ENCODE data around the gene ZFYVE9.

The ZFYVE9 gene

DNA sequence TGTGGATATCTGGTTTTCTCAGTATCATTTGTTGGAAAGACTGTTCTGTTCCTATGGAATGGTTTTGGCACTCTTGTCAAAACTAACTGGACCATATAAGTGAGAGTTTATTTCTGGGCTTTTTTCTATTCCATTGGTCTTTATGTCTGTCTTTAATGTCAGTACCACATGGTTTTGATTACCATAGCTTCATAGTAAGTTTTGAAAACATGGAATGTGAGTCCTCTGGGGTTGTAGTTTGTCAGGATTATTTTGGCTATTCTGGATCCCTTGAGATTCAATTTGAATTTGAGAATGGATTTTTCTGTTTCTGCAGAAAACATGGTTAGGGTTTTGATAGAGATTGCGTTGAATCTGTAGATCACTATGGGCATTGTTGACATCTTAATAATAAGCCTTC is 107.9 kb downstream of the ZFYVE9 start:
- DNase-seq: no peak

DNA sequence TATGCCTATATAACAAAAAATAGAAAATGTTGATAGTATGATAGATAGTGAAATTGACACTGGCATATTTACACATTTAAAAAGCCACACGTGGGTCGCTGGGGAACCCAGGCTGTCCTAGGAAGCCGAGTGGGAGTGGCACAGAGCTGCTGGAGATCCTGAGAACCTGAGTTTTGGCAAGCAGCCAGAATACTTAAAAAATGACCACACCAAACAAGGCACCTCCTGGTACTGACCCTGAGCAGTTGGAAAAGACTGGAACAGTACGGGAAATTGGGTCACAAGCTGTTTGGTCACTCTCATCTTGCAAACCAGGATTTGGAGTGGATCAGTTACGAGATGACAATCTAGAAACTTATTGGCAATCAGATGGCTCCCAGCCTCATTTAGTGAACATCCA is 111.5 kb downstream of the ZFYVE9 start:
- DNase-seq: no peak

DNA sequence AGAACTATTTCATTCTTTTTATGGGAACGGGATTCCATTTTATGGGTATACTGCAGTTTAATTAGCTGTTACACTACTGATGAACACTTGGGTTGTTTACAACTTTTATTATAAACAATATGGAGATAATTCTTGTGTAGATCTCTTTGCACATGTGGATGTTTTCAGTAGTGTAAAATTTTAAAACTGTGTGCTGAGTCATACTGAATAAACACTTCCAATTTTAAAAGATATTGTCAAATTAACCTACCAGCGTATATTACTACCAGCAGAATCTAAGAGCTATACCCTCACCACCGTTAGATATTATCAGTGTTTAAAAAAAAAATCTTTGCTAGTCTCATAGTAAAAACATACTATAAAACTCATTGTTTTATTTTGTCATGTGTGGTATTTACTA is 118.0 kb downstream of the ZFYVE9 start:
- DNase-seq: no peak

DNA sequence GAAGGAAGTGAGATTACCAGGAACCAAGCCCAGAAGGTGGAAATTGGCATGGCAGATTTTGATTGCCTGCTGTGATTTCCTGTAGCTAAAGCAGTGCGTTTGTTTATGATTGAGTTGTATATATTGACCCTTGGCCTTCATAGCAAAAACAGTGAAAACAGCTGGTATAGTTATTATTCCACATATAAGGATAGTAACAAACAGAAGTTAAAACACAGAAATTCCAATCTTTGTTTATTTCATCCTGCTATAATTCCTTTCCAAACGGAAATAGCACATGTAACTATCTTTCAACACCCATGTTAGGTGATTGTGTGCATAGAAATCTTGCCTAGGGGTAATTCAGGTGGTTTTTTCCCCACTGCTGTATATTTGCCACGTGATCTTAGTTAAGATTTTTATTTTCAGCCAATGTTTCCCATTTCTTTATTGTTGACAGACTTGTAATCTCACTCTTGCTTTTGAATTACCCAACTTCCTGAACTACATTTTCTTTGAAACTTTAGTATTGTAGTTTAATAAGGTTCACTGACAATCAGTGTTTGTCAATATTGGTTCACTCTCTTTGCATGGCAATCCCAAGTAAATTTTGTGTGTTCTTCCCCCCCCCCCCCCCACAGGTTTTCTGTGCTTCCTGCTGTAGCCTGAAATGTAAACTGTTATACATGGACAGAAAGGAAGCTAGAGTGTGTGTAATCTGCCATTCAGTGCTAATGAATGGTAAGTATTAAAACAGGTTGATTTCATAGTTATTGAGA is 121.4 kb downstream of the ZFYVE9 start:
- DNase-seq: no peak

DNA sequence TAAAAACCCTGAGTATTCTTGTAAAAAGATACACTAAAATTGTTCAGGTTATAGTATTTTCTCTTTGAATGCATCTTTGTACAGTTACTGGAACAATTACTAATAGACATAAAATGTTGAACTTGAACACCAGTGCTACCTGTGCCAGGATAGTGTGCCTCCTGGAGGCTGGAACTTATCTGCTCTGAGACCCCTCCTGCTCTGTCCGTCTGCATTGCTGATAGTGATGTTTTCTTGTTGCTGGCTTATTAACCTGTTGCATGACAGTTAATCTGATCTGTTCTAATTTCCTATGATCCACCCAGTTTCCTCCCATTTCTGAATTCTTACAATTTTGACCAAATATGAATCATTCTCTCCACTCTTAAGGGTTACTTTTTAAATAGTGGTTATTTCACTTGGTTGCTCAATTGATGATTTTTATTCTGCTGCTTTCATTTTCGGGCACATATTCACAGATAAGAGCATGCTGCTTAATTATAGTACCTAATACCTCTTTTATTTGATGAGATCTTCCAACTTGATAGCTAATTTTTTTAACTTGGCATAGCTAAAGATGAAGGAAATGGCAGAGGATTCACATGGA is 122.7 kb downstream of the ZFYVE9 start:
- no peak for DNase-seq

DNA sequence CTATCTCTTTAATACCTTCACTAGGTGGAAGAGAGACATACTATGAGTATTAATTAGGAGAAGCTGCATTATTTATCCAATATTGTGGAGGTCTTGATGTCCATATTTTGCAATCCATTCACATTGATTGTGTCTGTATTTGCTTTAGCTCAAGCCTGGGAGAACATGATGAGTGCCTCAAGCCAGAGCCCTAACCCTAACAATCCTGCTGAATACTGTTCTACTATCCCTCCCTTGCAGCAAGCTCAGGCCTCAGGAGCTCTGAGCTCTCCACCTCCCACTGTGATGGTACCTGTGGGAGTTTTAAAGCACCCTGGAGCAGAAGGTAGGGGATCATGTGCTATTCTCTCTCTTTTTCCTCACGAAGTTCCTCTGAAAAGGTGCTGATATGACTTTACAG is 124.6 kb downstream of the ZFYVE9 start:
- DNase-seq: no peak

DNA sequence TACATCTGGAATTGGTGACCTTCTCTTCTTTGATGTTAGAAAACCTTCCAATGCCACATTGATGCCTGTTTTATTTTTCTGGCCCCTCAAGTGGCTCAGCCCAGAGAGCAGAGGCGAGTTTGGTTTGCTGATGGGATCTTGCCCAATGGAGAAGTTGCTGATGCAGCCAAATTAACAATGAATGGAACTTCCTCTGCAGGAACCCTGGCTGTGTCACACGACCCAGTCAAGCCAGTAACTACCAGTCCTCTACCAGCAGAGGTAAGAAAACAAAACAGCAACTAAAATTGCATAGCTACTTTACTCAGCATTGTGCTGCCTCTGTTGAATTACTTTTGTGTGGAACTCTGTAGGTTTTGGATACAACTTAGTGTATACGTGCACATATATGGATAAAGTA is 126.5 kb downstream of the ZFYVE9 start:
- no peak for DNase-seq

DNA sequence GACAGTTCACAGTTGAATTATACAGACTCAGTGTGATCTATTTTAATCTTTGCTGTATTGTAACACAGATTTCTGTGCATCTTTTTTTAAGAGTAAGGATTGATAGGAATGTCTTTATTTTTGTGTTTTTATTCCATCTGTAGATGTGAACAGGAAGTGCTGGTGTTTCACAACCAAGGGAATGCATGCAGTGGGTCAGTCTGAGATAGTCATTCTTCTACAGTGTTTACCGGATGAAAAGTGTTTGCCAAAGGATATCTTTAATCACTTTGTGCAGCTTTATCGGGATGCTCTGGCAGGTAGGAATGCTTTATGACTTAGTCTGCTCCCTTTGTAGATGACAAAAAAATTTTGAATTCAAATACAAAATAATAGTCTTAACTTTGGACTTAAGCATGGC is 139.6 kb downstream of the ZFYVE9 start:
- no peak for DNase-seq

DNA sequence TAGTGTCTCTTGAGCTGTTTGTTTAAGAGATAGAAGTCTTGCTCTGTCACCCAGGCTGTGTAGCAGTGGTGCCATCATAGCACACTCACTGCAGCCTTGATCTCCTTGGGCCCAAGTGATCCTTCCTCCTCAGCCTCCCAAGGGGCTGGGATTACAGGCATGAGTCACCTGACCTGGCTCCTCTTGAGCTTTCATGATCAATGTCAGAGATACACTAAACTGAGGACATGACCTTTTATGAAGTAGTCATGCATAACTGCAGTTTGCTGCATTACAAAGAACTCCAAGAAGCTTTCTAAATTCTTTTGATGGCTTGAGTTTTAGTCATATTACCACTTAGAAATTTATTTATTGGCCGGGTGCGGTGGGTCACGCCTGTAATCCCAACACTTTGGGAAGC is 146.4 kb downstream of the ZFYVE9 start:
- DNase-seq: no peak

DNA sequence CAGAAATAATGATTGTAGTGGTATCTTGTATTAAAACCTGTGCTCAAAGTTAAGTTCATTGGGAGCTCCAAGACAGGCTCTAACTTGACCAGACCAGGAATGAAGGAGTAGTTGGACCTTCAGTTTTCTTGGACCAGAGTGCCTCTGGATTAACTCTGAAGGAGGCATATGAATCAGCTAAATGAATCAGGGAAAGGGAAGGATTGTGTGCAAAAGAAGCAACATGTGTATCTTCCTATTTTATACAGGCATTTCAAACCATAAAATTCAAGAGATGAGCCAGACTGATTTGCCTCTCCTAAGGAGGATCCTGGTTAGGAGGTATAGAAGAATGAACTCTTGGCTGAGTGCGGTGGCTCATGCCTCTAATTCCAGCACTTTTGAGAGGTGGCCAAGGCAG is 152.7 kb downstream of the ZFYVE9 start:
- no peak for DNase-seq

DNA sequence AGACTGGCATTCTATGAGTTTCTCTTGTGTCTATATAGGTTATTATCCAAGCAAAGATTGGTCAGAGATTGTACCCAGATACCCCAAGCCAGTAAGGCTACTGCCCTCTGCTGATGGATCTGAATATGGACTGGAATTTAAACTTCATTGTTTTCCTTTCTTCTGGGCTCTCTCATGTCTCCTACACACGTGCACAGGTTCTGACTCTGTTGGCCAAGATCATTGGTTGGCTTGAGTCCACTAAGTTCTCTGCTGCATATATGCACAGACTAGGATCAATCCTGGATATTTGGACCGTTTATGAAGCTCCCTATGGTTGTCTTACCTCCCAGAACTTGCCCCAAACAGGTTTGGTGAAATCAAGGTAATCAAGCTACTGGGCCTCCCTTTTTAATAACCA is 154.5 kb downstream of the ZFYVE9 start:
- DNase-seq: peak; percentile 4

DNA sequence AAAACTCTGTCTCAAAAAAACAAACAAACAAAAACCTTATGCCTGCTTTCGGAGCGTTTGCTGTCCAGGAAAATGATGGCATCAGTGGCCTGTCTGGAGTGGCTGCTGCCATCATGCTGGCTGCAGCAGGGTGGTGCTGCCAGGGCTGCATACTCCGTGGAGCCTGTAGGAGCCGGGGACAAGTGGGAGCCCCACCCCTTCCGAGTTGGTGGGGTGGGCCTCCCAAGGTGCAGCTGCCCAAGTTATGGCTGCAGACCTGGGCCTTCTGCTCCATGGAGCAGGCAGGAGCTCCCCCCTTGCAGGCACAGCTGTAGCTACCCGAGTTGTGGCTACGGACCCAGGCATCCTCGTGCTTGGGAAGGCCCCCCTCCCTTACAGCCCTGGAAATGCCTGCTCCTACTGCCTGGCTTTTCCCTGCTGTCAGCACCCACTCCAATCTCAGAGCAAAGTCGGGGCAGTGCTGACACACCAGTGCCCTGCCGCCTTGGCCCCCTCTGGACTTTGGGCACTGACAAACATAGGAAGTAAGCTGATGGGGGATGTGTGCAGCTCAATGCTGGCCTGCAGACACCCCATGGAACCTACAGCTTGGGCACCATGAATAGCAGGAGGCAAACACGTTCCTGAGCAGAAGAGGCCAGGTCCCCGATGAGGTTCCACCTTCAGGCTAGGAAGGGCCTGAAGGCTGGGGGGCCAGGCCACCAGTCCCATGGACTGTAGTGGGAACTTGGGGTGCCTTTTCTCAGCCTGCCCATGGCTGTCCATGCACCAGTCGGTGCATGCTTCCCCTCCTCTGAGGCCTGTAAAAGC is 163.7 kb downstream of the ZFYVE9 start:
- DNase-seq: no peak

DNA sequence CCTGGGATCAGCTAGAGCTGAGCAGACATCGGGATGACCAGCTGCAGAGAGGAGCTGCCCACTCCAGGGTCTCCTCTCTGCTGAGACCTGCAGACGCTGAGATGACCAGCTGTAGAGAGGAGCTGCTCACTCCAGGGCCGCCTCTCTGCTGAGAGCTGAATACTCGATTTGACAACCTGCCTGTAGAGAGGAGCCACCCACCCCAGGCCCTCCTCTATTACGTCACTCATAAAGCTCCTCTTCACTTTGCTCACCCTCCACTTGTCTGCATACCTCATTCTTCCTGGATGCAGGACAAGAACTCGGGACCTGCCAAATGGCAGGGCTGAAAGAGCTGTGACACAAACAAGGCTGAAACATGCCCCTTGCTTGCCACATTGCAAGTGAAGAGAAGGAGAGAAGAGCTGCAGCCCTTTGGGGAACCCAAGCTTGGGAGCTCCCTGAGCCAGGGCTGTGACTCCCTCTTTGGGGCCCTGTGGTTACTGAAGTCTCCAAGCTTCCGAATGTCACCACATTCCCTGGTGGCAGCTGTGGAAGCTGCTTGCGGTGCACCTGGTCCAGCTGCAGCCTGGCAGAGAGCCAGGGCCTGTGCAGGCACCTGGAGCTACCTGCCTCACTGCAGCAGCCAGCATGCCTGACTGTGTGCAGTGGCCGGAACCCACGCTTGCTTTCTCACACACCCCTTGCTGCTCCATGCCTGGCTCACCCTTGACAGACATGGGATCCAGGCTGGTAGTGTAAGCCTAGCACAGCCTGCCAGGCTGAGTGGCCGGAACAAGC is 164.5 kb downstream of the ZFYVE9 start:
- no peak for DNase-seq

DNA sequence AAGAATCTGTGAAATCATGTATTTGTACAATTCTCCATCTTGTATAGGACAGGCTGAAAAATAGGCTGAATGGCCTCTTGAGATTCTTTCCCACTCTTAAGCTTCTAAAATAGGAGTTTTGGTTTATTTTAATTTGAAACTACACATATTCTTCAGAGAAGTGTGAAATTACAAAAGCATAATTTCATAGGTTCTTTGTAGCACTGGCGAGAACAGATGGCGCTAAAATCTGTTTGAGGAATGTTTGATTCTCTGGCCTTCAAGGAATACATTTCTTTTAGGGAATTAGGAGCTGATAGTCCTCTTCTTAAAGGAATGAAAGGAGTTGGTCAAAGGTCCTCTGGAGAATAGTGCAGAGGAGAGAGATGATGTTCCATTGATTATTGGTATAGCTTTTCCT is 179.2 kb downstream of the ZFYVE9 start:
- no peak for DNase-seq

DNA sequence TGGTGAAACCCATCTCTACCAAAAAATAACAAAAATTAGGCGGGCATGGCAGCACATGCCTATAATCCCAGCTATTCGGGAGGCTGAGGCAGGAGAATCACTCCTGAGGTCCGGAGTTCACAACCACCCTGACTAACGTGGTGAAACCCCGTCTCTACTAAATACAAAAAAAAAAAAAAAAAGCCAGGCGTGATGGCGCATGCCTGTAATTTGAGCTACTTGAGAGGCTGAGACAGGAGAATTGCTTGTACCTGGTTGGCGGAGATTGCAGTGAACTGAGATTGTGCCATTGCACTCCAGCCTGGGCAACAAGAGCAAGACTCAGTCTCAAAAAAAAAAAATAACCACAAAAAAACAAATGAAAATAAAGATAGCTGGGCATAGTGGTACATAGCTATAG is 181.8 kb downstream of the ZFYVE9 start:
- DNase-seq: no peak

DNA sequence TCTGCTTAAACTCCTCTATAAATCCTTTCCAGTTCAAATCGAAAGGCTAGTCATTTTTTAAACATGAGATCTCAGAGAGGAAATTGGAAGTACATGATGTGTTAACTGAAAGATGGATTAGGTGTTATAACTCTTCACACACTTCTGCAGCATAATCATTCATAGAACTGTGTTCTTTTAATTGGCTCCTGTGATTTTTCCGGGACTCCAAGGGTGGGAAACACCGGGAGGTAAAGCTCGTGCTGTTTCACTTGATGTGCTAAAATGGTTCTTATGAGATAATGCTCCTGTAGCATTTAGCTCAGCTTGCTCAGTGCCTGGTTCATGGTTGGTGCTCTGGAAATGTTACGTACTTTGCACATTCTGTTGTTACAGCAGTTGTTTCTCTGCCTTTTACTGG is 183.9 kb downstream of the ZFYVE9 start:
- no peak for DNase-seq

DNA sequence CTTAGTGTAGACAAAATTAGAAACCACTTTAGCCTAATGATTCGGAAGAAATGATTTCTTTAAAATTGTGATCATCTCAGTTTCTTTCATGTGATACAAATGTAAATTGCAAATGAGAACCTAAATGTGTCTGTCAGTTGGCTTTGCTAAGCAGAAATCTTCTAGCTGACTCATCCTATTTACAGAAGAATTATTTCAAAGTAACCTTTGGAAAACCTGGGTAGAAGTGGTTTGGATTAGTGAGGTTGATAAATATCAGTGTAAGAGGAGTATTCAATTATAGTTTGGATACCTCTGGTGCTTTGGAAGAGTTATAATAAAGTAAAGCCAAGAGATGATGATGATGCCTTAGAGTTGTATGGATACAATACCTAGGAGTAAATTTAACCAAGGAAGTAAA is 186.7 kb downstream of the ZFYVE9 start:
- no peak for DNase-seq

DNA sequence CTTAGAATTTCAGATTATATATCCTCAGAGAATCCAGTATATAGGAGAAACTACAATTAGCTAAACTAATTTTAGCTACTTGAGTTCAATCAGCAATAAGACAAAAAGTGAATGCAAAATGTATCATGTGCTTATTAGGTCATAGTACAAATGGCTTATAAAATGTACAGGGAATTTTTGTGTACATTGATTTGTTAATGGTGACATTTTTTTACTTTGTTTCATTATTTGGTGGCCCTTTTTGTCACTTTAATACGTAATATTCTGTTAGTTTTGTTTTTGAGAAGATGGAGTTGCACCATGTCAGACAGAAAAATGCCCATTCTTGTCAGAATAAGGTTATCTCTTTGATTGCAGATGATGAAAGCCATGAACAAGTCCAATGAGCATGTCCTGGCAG is 190.5 kb downstream of the ZFYVE9 start:
- no peak for DNase-seq

DNA sequence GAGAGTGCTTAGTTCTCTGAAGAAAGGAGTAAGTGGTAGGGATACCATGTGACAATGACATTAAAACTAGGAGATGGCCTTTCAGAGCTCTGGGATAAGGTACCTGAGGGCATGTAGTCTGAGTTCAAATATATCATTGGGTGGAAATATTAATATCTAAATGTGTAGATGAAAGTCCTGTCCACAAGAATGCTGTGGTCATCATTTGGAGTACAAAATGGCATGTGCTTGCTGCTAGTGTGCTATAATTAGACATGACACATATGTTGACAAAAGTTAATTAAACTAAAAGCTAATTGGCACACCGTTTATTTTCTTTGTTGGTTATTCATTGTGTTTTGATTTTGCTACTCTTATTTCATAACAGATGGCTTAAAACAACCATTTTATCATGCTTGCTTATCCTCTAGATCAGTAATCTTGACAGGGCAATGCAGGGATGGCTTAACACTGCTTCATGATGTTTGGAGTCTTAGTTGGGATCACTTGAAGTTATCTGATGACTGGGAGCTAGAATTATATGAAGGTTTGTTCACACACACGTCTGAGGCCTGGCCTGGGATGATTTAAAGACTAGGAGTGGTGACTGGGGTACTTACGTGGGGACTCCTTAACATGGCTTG is 193.1 kb downstream of the ZFYVE9 start:
- no peak for DNase-seq

DNA sequence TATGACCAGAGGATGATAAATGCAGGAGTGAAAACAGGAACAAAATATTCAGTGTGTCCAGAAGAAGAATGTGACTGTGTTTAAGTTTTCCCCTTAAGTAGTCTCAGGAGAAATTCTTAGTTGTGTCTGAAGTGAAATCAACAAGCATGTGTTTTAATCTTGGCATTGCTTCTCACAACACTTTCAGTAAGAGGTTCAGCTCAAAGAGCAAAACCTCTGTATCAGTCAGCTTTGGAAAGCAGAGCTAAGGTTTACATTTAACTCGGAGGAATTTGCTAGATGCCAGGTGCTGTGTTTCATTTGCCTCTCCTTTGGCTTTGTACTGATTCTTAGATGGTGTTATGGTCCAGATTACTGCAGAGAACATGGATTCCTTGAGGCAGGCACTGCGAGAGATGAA is 195.6 kb downstream of the ZFYVE9 start:
- no peak for DNase-seq

DNA sequence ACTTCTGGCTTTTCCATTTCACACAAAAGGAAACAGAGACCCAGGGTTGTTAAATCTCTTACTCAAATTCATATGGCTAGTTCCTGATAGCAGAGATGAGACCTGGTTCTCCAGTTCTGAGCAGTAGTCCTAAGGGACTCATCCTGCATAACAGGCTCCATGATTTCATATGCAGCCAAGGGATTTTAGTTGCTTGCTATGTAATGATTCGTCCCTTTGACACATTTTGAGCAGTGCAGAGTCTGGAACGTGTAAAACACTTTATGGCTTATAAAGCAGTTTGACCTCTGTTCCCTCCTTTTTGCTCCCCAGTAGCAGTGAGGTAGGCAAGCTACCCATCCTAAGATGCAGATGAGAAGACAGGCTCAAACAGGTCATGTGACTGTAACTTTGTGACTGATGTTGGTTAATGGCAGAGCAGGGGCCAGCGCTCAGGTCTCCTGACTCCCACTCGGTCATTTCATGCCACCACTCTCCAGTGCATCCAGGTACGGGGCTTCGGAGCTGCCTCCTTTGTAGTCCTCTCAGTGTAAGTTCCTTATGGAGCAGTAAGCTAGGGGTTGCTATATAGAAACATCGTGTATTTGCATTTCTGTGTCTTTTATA is 199.9 kb downstream of the ZFYVE9 start:
- no peak for DNase-seq

DNA sequence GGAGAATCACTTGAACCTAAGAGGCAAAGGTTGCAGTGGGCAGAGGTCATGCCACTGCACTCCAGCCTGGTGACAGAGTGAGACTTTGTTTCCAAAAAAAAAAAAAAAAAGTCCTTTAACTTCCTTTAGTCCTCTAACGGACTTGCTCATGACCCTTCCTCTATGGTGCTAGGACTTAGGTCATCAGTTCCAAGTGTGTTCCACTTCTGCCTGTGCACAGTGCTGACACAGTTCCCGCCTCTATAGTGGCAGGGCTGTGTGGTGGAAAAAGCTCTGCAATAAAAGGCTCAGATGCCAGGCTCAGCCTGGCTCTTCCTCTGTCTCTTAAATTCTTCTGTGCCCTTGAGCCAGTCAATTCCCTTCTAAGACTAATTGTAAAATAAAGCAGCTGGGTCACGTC is 202.1 kb downstream of the ZFYVE9 start:
- DNase-seq: no peak

DNA sequence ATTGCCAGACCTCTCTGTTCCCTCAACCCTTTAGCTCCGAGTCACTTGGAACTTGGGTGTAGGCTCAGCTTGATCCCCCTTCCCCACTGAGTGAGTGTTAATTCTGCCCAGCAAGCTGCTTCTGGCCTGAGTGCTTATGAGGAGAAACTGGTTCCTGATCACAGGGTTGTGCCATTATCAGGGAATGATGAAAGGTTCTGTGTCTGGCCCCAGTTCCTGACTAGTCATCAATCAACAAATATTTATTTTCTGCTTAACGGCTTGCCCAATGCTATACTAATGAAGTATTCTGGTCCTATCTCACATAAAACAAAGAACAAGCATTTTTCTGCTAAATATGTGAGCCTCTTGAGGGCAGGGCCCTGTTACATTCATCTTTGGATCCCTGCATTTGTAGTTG is 203.4 kb downstream of the ZFYVE9 start:
- no peak for DNase-seq

Measured in stimulated activated CD4-positive, alpha-beta T cell treated with anti-CD3 and anti-CD28 coated beads, Interleukin-4, amount 100 ng/mL, for 24 hours (primary cell).